Measurements from ENCODE around the gene CYP17A1. TPM values are rescaled to one million over a fixed set of nuclear protein-coding genes. Genes with fewer than 3 reads are reported as not detected.

The CYP17A1 gene
- total RNA-seq, 4 donors from 2014 or later = 4.0 to 29.1 (median 15.9) TPM

- Histone ChIP-seq H3K4me3 (replicated peaks in 1 of 3) (peak overlapping the region in 1 of 3 donors; percentile 49), H3K36me3 (no peaks in the 10 kb centered on the region), H3K9me3 (no peaks in the 10 kb centered on the region), H3K27ac (no peak overlapping the region), H3K4me1 (peaks cover 6 to 11% of the 10 kb centered on the region in 2 donors), H3K27me3 (no peaks in the 10 kb centered on the region)
- 85 to 91% methylated on average over 10 of the region's 10 CpGs for WGBS, 2 donors
- TF ChIP-seq, protein P1, sequence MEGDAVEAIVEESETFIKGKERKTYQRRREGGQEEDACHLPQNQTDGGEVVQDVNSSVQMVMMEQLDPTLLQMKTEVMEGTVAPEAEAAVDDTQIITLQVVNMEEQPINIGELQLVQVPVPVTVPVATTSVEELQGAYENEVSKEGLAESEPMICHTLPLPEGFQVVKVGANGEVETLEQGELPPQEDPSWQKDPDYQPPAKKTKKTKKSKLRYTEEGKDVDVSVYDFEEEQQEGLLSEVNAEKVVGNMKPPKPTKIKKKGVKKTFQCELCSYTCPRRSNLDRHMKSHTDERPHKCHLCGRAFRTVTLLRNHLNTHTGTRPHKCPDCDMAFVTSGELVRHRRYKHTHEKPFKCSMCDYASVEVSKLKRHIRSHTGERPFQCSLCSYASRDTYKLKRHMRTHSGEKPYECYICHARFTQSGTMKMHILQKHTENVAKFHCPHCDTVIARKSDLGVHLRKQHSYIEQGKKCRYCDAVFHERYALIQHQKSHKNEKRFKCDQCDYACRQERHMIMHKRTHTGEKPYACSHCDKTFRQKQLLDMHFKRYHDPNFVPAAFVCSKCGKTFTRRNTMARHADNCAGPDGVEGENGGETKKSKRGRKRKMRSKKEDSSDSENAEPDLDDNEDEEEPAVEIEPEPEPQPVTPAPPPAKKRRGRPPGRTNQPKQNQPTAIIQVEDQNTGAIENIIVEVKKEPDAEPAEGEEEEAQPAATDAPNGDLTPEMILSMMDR (IDR thresholded peaks at IDR 0.05) = no peak
- DNase-seq = no peak
- intact Hi-C loops (cut with DNase I) = no loop called here
Observed at GRCh38 chr10:102870221-102870620, 33.0 kb upstream of the CYP17A1 start.

DNA sequence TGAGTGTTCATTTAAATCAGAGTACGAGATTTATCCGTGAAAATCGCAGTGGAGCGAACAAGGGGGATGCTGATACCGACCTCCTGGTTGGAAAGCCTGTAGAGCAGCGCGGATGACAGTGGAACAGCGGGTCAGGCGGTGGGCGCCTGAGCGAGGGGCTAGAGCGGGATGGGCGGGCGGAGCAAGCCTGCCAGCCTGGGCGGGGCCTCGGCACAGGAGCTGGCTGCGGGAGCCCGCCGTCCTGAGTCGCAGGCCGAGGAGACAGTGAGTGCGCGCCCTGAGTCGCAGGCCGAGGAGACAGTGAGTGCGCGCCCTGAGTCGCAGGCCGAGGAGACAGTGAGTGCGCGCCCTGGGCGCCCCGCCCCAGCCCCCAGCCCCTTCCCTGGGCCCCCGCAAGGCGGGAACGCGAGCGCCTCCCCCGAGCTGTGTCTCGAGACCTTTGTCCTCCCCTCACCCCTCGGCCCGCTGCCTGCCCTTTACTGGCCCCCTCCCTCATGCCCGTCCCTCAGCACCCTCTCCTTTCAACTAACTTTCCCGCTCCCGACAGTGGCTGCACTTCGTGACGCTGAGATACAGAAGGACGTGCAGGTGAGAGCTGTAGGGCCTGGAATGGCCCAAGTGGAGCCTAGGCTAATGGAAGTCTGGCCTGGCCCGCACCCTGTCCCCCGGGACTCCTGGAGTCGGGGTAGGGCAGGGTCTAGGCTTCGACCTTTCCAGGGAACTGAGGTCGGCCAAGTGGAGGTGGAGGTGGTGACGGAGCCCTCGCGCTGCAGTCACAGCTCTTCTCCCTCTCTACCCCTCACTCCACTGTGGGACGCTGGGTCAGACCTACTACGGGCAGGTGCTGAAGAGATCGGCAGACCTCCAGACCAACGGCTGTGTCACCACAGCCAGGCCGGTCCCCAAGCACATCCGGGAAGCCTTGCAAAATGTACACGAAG lies 32.3 kb upstream of the CYP17A1 start, which contains the start of gene AS3MT:
Gene AS3MT, plus strand, starts transcription at position 213 of the 941 bp plus-strand sequence. Its CDS starts 123 bp downstream, at position 336.
- Histone ChIP-seq H3K4me1 (peaks cover 6 to 11% of the 10 kb centered on the region in 2 donors), H3K27ac (peak within 1 kb of the TSS in 1 of 3 donors; percentile 18), H3K4me3 (replicated peaks in 1 of 3) (peak within 1 kb of the TSS; percentile 17 to 49 (median 25)), H3K36me3 (no peaks in the 10 kb centered on the region), H3K9me3 (no peaks in the 10 kb centered on the region), H3K27me3 (no peaks in the 10 kb centered on the region)
- peak in 1 of 2 donors; percentile 48 for TF ChIP-seq POLR2A (IDR thresholded peaks at IDR 0.05)
- TF ChIP-seq, protein P1 (IDR thresholded peaks at IDR 0.05) = no peak
- intact Hi-C loops (cut with DNase I) = no loop called here
- peak; percentile 48 to 52 for DNase-seq
- 6 to 8% methylated on average over 36 to 39 of the region's 63 CpGs for WGBS, 2 donors

DNA sequence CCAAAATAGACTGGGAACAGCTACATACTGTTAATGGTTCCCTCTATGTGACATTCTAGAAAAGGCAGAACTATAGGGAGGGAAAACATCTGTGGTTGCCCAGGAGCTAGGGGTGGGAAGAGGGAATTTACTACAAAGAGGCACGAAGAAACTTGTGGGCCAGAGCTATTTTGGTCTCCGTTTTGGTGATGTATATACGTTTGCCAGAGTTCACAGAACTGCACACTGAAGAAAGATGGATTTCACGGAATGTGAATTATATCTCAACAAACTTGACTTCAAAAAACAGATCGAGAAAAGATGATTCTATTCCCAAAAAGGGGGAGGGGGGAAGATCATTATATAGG lies 31.7 kb upstream of the CYP17A1 start:
- peak overlapping the region; percentile 17 to 49 (median 25) for H3K4me3 ChIP-seq (replicated peaks in 1 of 3)
- TF ChIP-seq, protein P1 (IDR thresholded peaks at IDR 0.05) = no peak
- TF ChIP-seq POLR2A (IDR thresholded peaks at IDR 0.05) = no peak
- no peaks in the 10 kb centered on the region for H3K36me3 ChIP-seq
- no peaks in the 10 kb centered on the region for H3K9me3 ChIP-seq
- no peak for DNase-seq
- H3K4me1 ChIP-seq = peaks cover 6 to 11% of the 10 kb centered on the region in 2 donors
- H3K27me3 ChIP-seq = no peaks in the 10 kb centered on the region
- intact Hi-C loops (cut with DNase I) = no loop called here
- 41 to 42% methylated on average over 5 of the region's 5 CpGs for WGBS, 2 donors
- no peak overlapping the region for H3K27ac ChIP-seq

DNA sequence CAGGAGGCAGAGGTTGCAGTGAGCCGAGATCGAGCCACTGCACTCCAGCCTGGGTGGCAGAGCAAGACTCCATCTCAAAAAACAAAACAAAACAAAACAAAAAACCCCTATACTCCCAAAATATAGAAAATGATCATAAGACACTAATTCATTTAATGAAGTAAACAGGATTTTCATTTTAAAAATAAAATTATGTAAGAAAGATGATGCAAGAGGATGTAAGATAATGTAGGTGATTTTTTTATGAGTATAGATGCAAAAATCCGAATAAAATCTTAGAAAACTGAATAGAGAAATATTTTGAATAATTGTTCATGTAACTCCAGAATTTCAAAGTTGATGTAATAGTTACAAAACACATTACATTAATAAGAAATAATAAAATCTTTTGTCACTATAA lies 28.4 kb upstream of the CYP17A1 start:
- Histone ChIP-seq H3K27ac (no peak overlapping the region), H3K27me3 (no peaks in the 10 kb centered on the region), H3K4me1 (peaks cover 6 to 11% of the 10 kb centered on the region in 2 donors), H3K36me3 (peaks cover 0 to 16% of the 10 kb centered on the region in 2 donors), H3K9me3 (no peaks in the 10 kb centered on the region), H3K4me3 (replicated peaks in 1 of 3) (no peak overlapping the region)
- no peak for DNase-seq
- no peak for TF ChIP-seq POLR2A (IDR thresholded peaks at IDR 0.05)
- TF ChIP-seq, protein P1 (IDR thresholded peaks at IDR 0.05) = no peak
- intact Hi-C loops (cut with DNase I) = no loop called here
- 95 to 96% methylated on average over 3 of the region's 3 CpGs for WGBS, 2 donors

GRCh38 chr10:102863660-102864059 lies 26.4 kb upstream of the CYP17A1 start:
- peaks cover 0 to 16% of the 10 kb centered on the region in 2 donors for H3K36me3 ChIP-seq
- WGBS, 2 donors = 80 to 83% methylated on average over 2 of the region's 2 CpGs
- no peak for DNase-seq
- H3K9me3 ChIP-seq = no peaks in the 10 kb centered on the region
- no peak overlapping the region for H3K27ac ChIP-seq
- no peaks in the 10 kb centered on the region for H3K27me3 ChIP-seq
- intact Hi-C loops (cut with DNase I) = no loop called here
- peaks cover 4 to 10% of the 10 kb centered on the region in 2 donors for H3K4me1 ChIP-seq
- no peak overlapping the region for H3K4me3 ChIP-seq (replicated peaks in 1 of 3)
- TF ChIP-seq POLR2A (IDR thresholded peaks at IDR 0.05) = no peak
- TF ChIP-seq, protein P1 (IDR thresholded peaks at IDR 0.05) = no peak
